Esophagus squamous epithelium (tissue), 4 donors: ENCODE data around the gene CBS.
"Not testable (repeated sequence)": the region's sequence is repeated elsewhere in the genome, so short reads cannot be mapped to it uniquely, and the experiment has no call there.

Source experiments
- POLR2A ChIP-seq, 4 donors: fragments of 450-650 bp; IDR thresholded peaks; one replicate each; pipeline ENCODE4 v1.6.1; 2017; ENCODE audit warnings: antibody characterized with exemption in 4 of 4, mild to moderate bottlenecking in 4 of 4, moderate library complexity in 3 of 4
- TF ChIP-seq, protein P1 (sequence below), 6 experiments: fragments of 450-650 bp in 4 of 6; fragments of 200-600 bp in 2 of 6; sonication (generic) in 2 of 6; IDR thresholded peaks; one replicate each; pipeline ENCODE4 v1.5.1; 2016 to 2019; ENCODE audit warnings: antibody characterized with exemption in 6 of 6, mild to moderate bottlenecking in 4 of 6, moderate library complexity in 4 of 6

DNA sequence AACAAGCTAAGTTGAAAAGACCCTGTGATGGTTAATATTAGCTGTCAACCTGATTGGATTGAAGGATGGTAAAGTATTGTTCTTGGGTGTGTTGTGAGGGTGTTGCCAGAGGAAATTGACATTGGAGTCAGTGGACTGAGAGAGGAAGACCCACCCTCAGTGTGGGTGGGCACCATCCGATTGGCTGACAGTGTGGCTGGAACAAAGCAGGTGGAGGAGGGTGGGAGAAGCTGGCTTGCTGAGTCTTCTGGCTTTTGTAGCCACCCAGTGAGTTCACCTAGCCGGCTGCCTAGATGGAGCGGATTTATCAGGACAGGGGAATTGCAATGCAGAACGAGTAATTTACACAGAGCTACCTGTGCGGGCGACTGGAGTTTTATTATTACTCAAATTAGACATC lies 38.8 kb upstream of the CBS start:
- TF ChIP-seq, protein P1, sequence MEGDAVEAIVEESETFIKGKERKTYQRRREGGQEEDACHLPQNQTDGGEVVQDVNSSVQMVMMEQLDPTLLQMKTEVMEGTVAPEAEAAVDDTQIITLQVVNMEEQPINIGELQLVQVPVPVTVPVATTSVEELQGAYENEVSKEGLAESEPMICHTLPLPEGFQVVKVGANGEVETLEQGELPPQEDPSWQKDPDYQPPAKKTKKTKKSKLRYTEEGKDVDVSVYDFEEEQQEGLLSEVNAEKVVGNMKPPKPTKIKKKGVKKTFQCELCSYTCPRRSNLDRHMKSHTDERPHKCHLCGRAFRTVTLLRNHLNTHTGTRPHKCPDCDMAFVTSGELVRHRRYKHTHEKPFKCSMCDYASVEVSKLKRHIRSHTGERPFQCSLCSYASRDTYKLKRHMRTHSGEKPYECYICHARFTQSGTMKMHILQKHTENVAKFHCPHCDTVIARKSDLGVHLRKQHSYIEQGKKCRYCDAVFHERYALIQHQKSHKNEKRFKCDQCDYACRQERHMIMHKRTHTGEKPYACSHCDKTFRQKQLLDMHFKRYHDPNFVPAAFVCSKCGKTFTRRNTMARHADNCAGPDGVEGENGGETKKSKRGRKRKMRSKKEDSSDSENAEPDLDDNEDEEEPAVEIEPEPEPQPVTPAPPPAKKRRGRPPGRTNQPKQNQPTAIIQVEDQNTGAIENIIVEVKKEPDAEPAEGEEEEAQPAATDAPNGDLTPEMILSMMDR (IDR thresholded peaks at IDR 0.05), result not testable (repeated sequence)
- not testable (repeated sequence) for TF ChIP-seq POLR2A (IDR thresholded peaks at IDR 0.05)
